HG03280 (cell line): ENCODE measurements around the gene CPLX3.

Experiments used
- ATAC-seq: cut with Tn5 transposase; IDR thresholded peaks from one replicate; pipeline ENCODE4 v1.9.1; 2021; ENCODE audit warnings: mild to moderate bottlenecking, moderate library complexity; ENCODE audit not compliant: unreplicated experiment

CPLX3 gene

GRCh38 chr15:74802290-74802689 lies 24.1 kb upstream of the CPLX3 start:
- no peak for ATAC-seq

- ATAC-seq = no peak
Observed at GRCh38 chr15:74802862-74803447, 23.5 kb upstream of the CPLX3 start.

- ATAC-seq = no peak
Observed at GRCh38 chr15:74804935-74805334, 21.5 kb upstream of the CPLX3 start.

GRCh38 chr15:74807282-74807681 lies 19.1 kb upstream of the CPLX3 start:
- no peak for ATAC-seq

GRCh38 chr15:74808078-74808839 lies 18.2 kb upstream of the CPLX3 start:
- no peak for ATAC-seq

- ATAC-seq = no peak
Observed at GRCh38 chr15:74808840-74809229, 17.6 kb upstream of the CPLX3 start.

- ATAC-seq = no peak
Observed at GRCh38 chr15:74809242-74809641, 17.2 kb upstream of the CPLX3 start.

GRCh38 chr15:74809956-74810355 lies 16.5 kb upstream of the CPLX3 start:
- no peak for ATAC-seq

GRCh38 chr15:74812533-74812932 lies 13.9 kb upstream of the CPLX3 start, which contains the start of gene LMAN1L:
LMAN1L (plus strand) TSS chr15:74812835; CDS start chr15:74812855, 20 bp downstream.
- ATAC-seq = no peak

GRCh38 chr15:74815121-74815934 lies 11.1 kb upstream of the CPLX3 start:
- no peak for ATAC-seq

- ATAC-seq = no peak
Observed at GRCh38 chr15:74815961-74816360, 10.5 kb upstream of the CPLX3 start.

- ATAC-seq = no peak
Observed at GRCh38 chr15:74816624-74817369, 9.6 kb upstream of the CPLX3 start.

GRCh38 chr15:74817370-74817737 lies 9.1 kb upstream of the CPLX3 start:
- ATAC-seq = no peak

GRCh38 chr15:74820056-74820455 lies 6.4 kb upstream of the CPLX3 start:
- ATAC-seq = no peak

- ATAC-seq = no peak
Observed at GRCh38 chr15:74821091-74821789, 5.2 kb upstream of the CPLX3 start.

- no peak for ATAC-seq
Observed at GRCh38 chr15:74821790-74822158, 4.7 kb upstream of the CPLX3 start.

- no peak for ATAC-seq
Observed at GRCh38 chr15:74822233-74822632, 4.2 kb upstream of the CPLX3 start.

- no peak for ATAC-seq
Observed at GRCh38 chr15:74823324-74823723, 3.1 kb upstream of the CPLX3 start.

- no peak for ATAC-seq
Observed at GRCh38 chr15:74824976-74825375, 1.5 kb upstream of the CPLX3 start.

- no peak for ATAC-seq
Observed at GRCh38 chr15:74825866-74826265, 561 bp upstream of the CPLX3 start.

GRCh38 chr15:74826921-74827320 lies 494 bp downstream of the CPLX3 start:
- ATAC-seq = no peak
